KOPT-K1 (cell line): Measurements from ENCODE around the gene KLF3.
"Not testable (repeated sequence)": the region's sequence is repeated elsewhere in the genome, so short reads cannot be mapped to it uniquely, and the experiment has no call there.

ENCODE experiments used
- H3K27ac ChIP-seq: fragments of 200-600 bp; sonication (generic); 2 replicates; pipeline ENCODE4 v1.5.1; 2016; ENCODE audit warnings: antibody characterized with exemption, mild to moderate bottlenecking, low read depth, low read length; ENCODE audit not compliant: poor library complexity, severe bottlenecking
- H3K36me3 ChIP-seq: fragments of 200-600 bp; sonication (generic); 2 replicates; pipeline ENCODE4 v1.5.1; 2017; ENCODE audit warnings: antibody characterized with exemption, mild to moderate bottlenecking, low read length, moderate library complexity; ENCODE audit not compliant: insufficient read depth
- H3K9me3 ChIP-seq: fragments of 200-600 bp; sonication (generic); 2 replicates; pipeline ENCODE4 v1.5.1; 2017; ENCODE audit warnings: antibody characterized with exemption, low read length, mild to moderate bottlenecking; ENCODE audit not compliant: insufficient read depth, poor library complexity, severe bottlenecking

The KLF3 gene

GRCh38 chr4:38663801-38664705, at the start of gene KLF3:
TSS of gene KLF3 (plus strand) at chr4:38664199. CDS start at chr4:38680626, 16,427 bp downstream.
- Histone ChIP-seq H3K9me3 (no peaks in the 10 kb centered on the region), H3K27ac (no peak within 1 kb of the TSS), H3K36me3 (no peaks in the 10 kb centered on the region)

- no peaks in the 10 kb centered on the region for H3K36me3 ChIP-seq
- H3K27ac ChIP-seq, result no peak overlapping the region
- H3K9me3 ChIP-seq, result no peaks in the 10 kb centered on the region
Measured at GRCh38 chr4:38614231-38614630, 49.8 kb upstream of the KLF3 start.

GRCh38 chr4:38615847-38616246, 48.2 kb upstream of the KLF3 start:
- H3K36me3 ChIP-seq, result no peaks in the 10 kb centered on the region
- H3K27ac ChIP-seq, result no peak overlapping the region
- H3K9me3 ChIP-seq, result no peaks in the 10 kb centered on the region

- Histone ChIP-seq H3K9me3 (no peaks in the 10 kb centered on the region), H3K36me3 (no peaks in the 10 kb centered on the region), H3K27ac (no peak overlapping the region)
Measured at GRCh38 chr4:38618505-38618904, 45.5 kb upstream of the KLF3 start.

- Histone ChIP-seq H3K36me3 (no peaks in the 10 kb centered on the region), H3K9me3 (no peaks in the 10 kb centered on the region), H3K27ac (no peak overlapping the region)
Measured at GRCh38 chr4:38619316-38619715, 44.7 kb upstream of the KLF3 start.

GRCh38 chr4:38620065-38620464, 43.9 kb upstream of the KLF3 start:
- Histone ChIP-seq H3K9me3 (no peaks in the 10 kb centered on the region), H3K36me3 (no peaks in the 10 kb centered on the region), H3K27ac (no peak overlapping the region)

GRCh38 chr4:38620527-38621027, 43.4 kb upstream of the KLF3 start:
- Histone ChIP-seq H3K9me3 (no peaks in the 10 kb centered on the region), H3K36me3 (no peaks in the 10 kb centered on the region), H3K27ac (no peak overlapping the region)

GRCh38 chr4:38621028-38621684, 42.8 kb upstream of the KLF3 start:
- no peaks in the 10 kb centered on the region for H3K9me3 ChIP-seq
- no peak overlapping the region for H3K27ac ChIP-seq

GRCh38 chr4:38621831-38622230, 42.2 kb upstream of the KLF3 start:
- no peak overlapping the region for H3K27ac ChIP-seq

More at GRCh38 chr4:38621028-38621684, 42.8 kb upstream of the KLF3 start:
- no peaks in the 10 kb centered on the region for H3K36me3 ChIP-seq

GRCh38 chr4:38622340-38622739, 41.7 kb upstream of the KLF3 start:
- H3K9me3 ChIP-seq, H3K27ac ChIP-seq, H3K36me3 ChIP-seq: not testable (repeated sequence)

More at GRCh38 chr4:38621831-38622230, 42.2 kb upstream of the KLF3 start:
- H3K9me3 ChIP-seq, result no peaks in the 10 kb centered on the region
- no peaks in the 10 kb centered on the region for H3K36me3 ChIP-seq

- Histone ChIP-seq H3K36me3 (no peaks in the 10 kb centered on the region), H3K27ac (no peak overlapping the region), H3K9me3 (no peaks in the 10 kb centered on the region)
Measured at GRCh38 chr4:38623260-38623659, 40.7 kb upstream of the KLF3 start.

GRCh38 chr4:38624311-38624710, 39.7 kb upstream of the KLF3 start:
- Histone ChIP-seq H3K9me3 (no peaks in the 10 kb centered on the region), H3K27ac (no peak overlapping the region), H3K36me3 (no peaks in the 10 kb centered on the region)

- H3K36me3 ChIP-seq, result no peaks in the 10 kb centered on the region
- H3K9me3 ChIP-seq, result no peaks in the 10 kb centered on the region
- H3K27ac ChIP-seq, result no peak overlapping the region
Measured at GRCh38 chr4:38625508-38625907, 38.5 kb upstream of the KLF3 start.

- not testable (repeated sequence) for H3K36me3 ChIP-seq, H3K27ac ChIP-seq, H3K9me3 ChIP-seq
Measured at GRCh38 chr4:38626901-38627444, 37.0 kb upstream of the KLF3 start.

GRCh38 chr4:38630519-38630918, 33.5 kb upstream of the KLF3 start:
- no peak overlapping the region for H3K27ac ChIP-seq
- H3K9me3 ChIP-seq, result no peaks in the 10 kb centered on the region
- no peaks in the 10 kb centered on the region for H3K36me3 ChIP-seq
